HG03175 (cell line): ENCODE results near the gene APOF.
A peak's percentile ranks its signal among the peaks of the same experiment; 100 is the strongest.
"Not testable (repeated sequence)": the region's sequence is repeated elsewhere in the genome, so short reads cannot be mapped to it uniquely, and the experiment has no call there.

ENCODE experiments used
- ATAC-seq: cut with Tn5 transposase; IDR thresholded peaks from one replicate; pipeline ENCODE4 v1.9.1; 2021; ENCODE audit warnings: mild to moderate bottlenecking, moderate library complexity; ENCODE audit not compliant: unreplicated experiment

Gene APOF, protein sequence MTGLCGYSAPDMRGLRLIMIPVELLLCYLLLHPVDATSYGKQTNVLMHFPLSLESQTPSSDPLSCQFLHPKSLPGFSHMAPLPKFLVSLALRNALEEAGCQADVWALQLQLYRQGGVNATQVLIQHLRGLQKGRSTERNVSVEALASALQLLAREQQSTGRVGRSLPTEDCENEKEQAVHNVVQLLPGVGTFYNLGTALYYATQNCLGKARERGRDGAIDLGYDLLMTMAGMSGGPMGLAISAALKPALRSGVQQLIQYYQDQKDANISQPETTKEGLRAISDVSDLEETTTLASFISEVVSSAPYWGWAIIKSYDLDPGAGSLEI

DNA sequence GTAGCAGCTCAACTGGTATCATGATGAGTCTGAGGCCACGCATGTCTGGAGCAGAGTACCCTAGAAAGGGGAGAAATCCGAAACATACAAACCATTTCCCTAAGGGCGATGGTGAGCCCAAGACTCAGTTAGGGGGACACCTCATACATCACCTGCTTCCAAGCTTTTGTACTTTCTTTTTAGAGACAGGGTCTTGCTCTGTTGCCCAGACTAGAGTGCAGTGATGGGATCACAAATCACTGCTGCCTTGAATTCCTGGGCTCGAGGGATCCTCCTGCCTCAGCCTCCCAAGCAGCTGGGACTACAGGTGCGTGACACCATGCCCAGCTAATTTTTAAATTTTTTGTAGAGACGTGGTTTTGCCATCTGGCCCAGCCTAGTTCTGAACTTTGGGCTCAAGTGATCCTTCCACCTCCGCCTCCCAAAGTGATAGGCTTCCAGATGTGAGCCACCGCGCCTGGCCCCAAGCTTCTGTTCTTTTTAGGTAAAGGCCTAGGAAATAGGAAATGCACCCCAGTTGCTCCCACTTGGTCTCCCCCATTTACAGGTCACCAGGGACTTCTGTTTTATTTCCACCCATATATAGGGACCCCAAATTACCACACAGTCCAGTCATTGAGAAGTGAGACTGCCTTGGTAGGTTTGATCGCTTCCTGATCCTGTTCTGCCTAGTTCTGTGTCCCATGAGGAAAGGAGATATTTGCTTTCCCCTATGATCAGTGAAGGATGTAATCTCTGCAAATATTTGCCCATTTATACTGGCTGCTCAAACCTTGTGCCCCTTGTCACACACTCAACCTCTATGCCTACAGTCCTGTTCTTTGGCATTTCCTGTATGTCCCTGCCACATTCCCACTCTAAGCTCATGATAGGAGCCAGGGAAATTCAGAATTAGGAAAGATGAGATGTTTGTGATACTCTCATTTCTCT is at the start of gene APOF:
Gene APOF (minus strand): TSS at position 728 of the 930 bp plus-strand sequence. CDS start 112 bp downstream, at position 616.
- no peak for ATAC-seq

GRCh38 chr12:56411781-56412639 is 49.4 kb upstream of the APOF start:
- no peak for ATAC-seq

- no peak for ATAC-seq
These were observed 48.1 kb upstream of the APOF start for GRCh38 chr12:56410768-56411167.

DNA sequence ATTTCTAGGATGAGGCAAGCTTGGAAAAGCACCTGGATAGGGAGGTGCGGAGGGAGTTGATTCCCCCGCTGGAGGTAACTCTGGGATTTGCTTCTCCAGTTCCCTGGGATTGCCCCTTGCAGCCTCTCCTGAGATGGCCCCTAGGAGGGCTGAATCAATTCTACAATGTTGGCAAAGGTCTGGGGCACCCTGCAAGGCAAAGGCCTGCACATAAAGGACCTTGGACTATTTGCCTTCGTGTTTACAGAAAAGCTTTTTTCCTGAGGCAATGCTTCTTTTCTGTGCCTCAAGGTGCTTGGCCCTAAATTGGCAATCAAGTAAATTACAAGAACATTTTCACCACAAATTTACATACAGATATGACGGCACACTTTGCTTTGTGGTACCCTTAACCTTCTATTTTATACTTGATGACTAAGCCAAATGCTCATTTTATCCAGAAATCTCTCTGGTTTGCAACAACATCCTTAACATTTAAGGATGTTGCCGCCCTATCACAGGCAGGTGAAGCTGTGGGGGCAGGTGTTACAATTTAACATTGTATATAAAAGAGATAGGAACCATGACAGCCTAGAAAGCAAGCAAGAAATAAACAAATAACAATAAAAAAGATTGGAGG is 46.3 kb upstream of the APOF start:
- no peak for ATAC-seq

GRCh38 chr12:56404227-56404626 is 41.6 kb upstream of the APOF start:
- ATAC-seq = not testable (repeated sequence)

DNA sequence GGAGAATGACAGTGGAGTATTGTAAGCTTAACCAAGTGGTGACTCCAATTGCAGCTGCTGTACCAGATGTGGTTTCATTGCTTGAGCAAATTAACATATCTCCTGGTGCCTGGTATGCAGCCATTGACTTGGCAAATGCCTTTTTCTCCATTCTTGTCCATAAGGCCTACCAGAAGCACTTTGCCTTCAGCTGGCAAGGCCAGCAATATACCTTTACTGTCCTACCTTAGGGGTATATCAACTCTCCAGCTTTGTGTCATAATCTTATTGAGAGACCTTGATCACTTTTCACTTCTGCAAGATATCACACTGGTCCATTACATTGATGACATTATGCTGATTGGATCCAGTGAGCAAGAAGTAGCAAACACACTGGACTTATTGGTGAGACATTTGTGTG is 39.0 kb upstream of the APOF start:
- ATAC-seq = not testable (repeated sequence)

- not testable (repeated sequence) for ATAC-seq
These were observed 38.5 kb upstream of the APOF start for GRCh38 chr12:56401125-56401524.

DNA sequence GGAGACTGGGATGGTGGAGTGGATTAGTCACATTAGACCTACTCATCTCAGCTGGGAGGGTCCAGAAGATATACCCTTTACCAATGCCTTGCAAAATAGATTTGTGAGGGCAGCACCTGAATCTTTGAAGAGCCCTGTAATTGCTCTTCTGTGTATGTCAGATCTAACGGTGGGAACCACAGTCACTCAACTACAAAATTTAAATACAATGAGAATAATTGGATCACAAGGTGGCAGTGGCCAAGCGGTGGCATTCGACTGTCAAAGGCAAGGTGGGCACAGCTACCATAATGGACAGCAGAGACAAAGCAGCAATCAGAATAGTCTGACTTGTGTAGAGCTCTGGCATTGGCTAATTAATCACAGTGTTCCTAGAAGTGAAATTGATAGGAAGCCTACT is 36.8 kb upstream of the APOF start:
- ATAC-seq = not testable (repeated sequence)

DNA sequence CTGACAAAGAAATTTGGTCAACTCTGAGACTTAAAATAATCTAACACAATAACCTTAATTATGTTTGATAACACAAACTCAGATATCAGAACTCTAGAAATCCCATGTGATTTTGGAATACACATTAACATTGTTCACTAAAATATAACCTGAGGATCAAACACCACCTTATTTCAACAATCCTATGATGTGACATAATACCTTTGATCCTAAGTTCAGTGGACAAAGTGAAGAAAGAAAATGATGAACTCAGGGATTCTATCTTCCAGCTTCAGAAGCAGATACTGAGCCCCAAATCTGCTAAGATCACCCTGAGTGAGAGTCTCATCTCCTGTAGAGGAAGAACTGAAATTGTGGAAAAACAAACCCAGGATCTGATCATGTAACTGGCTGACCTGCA is 35.7 kb upstream of the APOF start:
- no peak for ATAC-seq

DNA sequence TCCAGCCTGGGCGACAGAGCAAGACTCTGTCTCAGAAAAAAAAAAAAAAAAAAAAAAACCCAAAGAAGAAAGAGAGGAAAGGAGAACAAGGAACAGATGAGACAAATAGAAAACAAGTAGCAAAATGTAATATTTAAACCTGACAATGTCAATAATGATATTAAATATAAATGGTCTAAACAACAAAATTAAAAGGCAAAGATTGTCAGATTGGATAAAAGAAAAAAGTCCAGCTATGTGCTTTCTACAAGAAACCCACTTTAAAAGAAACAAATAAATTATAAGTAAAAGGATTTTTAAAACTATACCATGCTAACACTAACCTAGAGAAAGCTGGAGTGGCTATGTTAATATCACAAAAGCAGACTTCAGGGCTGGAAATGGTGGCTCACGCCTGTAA is 29.7 kb upstream of the APOF start:
- no peak for ATAC-seq

- no peak for ATAC-seq
These were observed 29.1 kb upstream of the APOF start for GRCh38 chr12:56391721-56392120.

GRCh38 chr12:56389412-56389811 is 26.8 kb upstream of the APOF start:
- no peak for ATAC-seq

GRCh38 chr12:56387152-56387736 is 24.6 kb upstream of the APOF start:
- ATAC-seq = no peak

DNA sequence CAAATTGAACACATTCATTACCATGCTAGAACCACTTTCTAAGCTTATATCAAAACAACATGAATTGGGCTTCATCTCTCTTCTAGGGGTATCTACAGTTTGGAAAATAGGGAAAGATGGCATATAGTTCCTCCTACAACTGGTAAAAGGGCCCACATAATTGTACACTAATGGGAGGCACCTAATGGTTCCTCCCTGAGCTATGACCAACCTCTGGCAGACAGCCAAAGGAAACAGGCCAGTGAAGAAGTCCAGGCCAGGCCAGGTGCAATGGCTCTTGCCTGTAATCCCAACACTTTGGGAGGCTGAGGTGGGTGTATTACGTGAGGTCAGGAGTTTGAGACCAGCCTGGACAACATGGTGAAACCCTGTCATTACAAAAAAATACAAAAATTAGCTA is 23.2 kb upstream of the APOF start:
- no peak for ATAC-seq

GRCh38 chr12:56382611-56383010 is 20.0 kb upstream of the APOF start:
- ATAC-seq = no peak

GRCh38 chr12:56377989-56378316 is 15.3 kb upstream of the APOF start:
- ATAC-seq = no peak

- no peak for ATAC-seq
These were observed 14.8 kb upstream of the APOF start for GRCh38 chr12:56377310-56377988.

DNA sequence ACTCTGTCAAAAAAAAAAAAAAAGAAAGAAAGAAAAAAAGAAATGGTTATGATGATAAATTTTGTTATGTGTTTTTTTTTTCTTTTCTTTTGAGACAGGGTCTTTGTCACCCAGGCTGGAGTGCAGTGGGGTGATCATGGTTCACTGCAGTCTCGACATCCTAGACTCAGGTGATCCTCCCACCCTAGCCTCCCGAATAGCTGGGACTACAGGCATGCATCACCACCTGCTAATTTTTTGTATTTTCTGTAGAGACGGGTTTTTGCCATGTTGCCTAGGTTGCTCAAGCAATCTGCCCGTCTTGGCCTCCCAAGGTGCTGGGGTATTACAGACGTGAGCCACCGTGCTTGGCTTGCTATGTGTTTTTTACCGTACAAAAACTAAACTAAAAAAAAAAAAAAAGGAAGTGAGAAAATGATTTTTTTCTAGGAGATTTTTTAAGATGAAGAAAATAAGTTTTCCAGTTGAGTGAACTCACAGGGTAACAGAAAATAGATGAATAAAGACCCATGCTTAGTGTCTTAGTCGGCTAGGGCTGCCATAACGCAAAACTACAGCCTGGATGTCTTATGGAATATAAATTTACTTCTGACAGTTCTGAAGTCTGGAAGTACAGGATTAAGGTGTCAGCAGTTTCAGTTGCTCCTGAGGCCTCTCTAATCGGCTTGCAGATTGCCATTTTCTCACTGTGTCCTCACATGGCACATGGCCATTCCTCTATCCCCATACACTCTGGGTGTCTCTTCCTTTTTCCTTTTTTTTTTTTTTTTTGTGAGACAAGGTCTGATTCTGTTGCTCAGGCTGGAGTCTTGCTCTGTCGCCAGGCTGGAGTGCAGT is 13.2 kb upstream of the APOF start:
- ATAC-seq = peak; percentile 81
